ENCODE data around the gene FECH.

Gene FECH

DNA sequence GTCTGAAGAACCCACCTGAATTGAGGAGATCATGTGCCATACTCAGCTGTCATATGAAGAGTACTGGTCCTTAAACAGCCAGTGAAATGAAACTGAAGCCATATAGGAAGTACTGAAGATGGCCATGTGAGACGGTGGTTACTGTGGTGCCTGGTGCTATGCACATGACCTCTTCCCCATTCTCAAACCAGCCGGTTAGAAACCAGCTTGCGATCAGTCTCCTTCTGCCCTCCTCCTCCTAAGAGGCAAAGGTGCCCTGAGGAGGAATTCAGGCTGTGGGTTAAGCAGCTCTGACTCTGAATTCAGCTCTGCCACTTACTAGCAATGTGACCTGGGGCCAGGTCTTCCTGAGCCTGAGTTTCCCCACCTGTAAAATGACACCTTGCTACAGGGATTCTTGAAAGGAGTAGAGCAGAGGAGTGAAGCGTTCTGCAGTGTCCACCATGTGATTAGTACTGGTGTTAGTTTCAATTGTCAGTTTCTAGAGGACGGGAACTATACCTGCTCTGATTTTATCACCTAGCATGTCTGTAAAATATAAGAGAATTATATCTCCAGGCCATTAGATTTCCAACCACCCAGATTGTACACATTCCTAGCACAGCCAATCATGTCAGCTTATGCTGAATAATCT lies 5.1 kb downstream of the FECH start:
- Histone ChIP-seq H3K9me3 (no peaks in the 10 kb centered on the region), H3K4me3 (no peak overlapping the region), H3K27me3 (no peaks in the 10 kb centered on the region), H3K27ac (no peak overlapping the region), H3K4me1 (peaks cover 0 to 15% (median 8%) of the 10 kb centered on the region in 4 donors), H3K36me3 (peaks cover 29 to 42% (median 41%) of the 10 kb centered on the region in 3 donors)
- TF ChIP-seq, protein P1, sequence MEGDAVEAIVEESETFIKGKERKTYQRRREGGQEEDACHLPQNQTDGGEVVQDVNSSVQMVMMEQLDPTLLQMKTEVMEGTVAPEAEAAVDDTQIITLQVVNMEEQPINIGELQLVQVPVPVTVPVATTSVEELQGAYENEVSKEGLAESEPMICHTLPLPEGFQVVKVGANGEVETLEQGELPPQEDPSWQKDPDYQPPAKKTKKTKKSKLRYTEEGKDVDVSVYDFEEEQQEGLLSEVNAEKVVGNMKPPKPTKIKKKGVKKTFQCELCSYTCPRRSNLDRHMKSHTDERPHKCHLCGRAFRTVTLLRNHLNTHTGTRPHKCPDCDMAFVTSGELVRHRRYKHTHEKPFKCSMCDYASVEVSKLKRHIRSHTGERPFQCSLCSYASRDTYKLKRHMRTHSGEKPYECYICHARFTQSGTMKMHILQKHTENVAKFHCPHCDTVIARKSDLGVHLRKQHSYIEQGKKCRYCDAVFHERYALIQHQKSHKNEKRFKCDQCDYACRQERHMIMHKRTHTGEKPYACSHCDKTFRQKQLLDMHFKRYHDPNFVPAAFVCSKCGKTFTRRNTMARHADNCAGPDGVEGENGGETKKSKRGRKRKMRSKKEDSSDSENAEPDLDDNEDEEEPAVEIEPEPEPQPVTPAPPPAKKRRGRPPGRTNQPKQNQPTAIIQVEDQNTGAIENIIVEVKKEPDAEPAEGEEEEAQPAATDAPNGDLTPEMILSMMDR (IDR thresholded peaks at IDR 0.05) = no peak
- peak in 1 of 2 donors; percentile 41 for DNase-seq
- intact Hi-C loops (cut with DNase I; ENCODE audit: low total_unique reads) = no loop called here

DNA sequence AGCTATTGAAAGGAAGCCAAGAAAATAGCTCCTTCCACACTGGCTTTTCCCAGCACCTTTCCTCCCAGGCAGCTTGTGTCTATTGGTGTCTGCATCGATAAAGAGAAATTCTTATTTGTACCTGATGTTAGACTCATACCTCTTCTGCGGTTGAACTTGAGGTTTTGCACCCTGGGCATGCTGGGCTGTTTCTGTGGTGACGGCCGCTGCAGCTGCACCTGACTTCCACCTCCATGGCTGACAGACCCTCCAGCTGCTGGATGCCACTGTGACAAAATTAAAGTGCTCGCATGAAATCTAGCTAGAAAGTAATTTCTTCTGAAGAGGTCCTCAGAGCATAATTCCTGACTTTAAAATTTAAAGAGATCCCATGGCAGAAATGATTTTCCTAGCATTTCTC lies 6.6 kb downstream of the FECH start:
- Histone ChIP-seq H3K27me3 (no peaks in the 10 kb centered on the region), H3K36me3 (peaks cover 43 to 56% (median 53%) of the 10 kb centered on the region in 3 donors), H3K4me3 (no peak overlapping the region), H3K9me3 (no peaks in the 10 kb centered on the region), H3K4me1 (peaks cover 0 to 4% (median 2%) of the 10 kb centered on the region in 4 donors), H3K27ac (no peak overlapping the region)
- TF ChIP-seq, protein P1 (IDR thresholded peaks at IDR 0.05) = no peak
- no peak for DNase-seq
- intact Hi-C loops (cut with DNase I; ENCODE audit: low total_unique reads) = loop anchor here (10.0 kb wide), 1 partner anchor 1905 kb away; no protein-coding TSS in a partner anchor

DNA sequence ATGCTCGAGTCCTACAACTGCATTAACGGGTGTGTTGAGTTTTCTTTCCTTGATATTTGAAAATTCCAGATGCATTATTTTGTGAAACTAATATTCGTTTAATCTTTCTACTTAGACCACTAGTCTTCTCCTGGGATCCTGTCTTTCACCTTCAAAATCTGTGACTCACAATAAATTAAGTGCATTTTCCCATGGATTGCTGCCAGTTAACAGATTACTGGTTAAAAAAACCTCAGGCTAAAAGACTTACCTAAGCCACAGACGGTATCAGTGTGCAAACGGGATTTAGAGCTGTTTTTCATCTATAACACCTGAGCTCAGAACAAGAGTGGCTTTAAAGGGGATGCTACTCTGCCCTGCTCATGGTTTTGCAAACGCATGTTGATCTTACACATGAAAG lies 10.2 kb downstream of the FECH start:
- TF ChIP-seq, protein P1 (IDR thresholded peaks at IDR 0.05) = no peak
- Histone ChIP-seq H3K36me3 (peaks cover 58 to 87% (median 86%) of the 10 kb centered on the region in 3 donors), H3K4me1 (no peaks in the 10 kb centered on the region), H3K4me3 (no peak overlapping the region), H3K27me3 (no peaks in the 10 kb centered on the region), H3K9me3 (no peaks in the 10 kb centered on the region), H3K27ac (no peak overlapping the region)
- DNase-seq = no peak
- intact Hi-C loops (cut with DNase I; ENCODE audit: low total_unique reads) = loop anchor here (10.0 kb wide), 1 partner anchor 1908 kb away; no protein-coding TSS in a partner anchor

DNA sequence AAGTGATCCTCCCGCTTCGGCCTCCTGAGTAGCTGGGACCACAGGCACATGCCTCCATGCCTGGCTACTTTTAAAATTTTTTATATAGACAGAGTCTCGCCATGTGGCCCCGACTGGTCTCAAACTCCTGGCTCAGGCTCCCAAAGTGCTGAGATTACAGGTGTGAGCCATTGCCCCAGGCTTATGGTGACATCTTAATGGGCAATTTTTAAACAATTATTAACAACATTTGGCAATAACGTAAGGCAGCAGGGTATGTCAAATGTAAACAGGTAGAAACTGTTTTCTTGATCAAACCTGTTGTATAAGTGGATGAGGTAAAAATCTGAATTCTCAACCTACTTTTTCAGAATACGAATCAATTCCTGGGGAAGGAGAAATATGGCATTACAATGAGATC lies 11.0 kb downstream of the FECH start:
- H3K27ac ChIP-seq = no peak overlapping the region
- H3K36me3 ChIP-seq = peaks cover 66 to 91% (median 86%) of the 10 kb centered on the region in 3 donors
- H3K4me1 ChIP-seq = no peaks in the 10 kb centered on the region
- no peaks in the 10 kb centered on the region for H3K27me3 ChIP-seq
- DNase-seq = no peak
- no peak overlapping the region for H3K4me3 ChIP-seq
- TF ChIP-seq, protein P1 (IDR thresholded peaks at IDR 0.05) = no peak
- intact Hi-C loops (cut with DNase I; ENCODE audit: low total_unique reads) = loop anchor here (10.0 kb wide), 1 partner anchor 1909 kb away; no protein-coding TSS in a partner anchor
- H3K9me3 ChIP-seq = no peaks in the 10 kb centered on the region

DNA sequence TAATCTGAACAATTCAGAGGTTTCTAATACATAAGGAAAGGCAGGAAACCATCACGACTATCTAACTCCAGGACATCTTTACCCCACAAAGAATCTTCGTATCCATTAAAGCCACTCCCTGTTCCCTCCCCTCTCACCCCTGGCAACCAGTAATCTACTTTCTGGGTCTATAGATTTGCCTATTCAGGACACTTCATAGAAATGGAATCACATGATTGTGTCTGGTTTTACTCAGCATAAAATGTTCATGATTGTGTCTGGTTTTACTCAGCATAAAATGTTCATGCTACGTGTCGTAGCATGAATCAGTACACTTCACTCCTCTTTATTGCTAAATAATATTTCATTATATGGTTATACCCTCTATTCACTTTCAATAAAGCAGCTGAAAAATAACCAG lies 11.6 kb downstream of the FECH start:
- TF ChIP-seq, protein P1 (IDR thresholded peaks at IDR 0.05) = no peak
- Histone ChIP-seq H3K9me3 (no peaks in the 10 kb centered on the region), H3K4me1 (no peaks in the 10 kb centered on the region), H3K27ac (no peak overlapping the region), H3K4me3 (no peak overlapping the region), H3K27me3 (no peaks in the 10 kb centered on the region), H3K36me3 (peaks cover 69 to 93% (median 92%) of the 10 kb centered on the region in 3 donors)
- intact Hi-C loops (cut with DNase I; ENCODE audit: low total_unique reads) = loop anchor here (10.0 kb wide), 1 partner anchor 1910 kb away; no protein-coding TSS in a partner anchor
- no peak for DNase-seq
